ENCODE results near the gene RNLS.
"Not testable (repeated sequence)": the region's sequence is repeated elsewhere in the genome, so short reads cannot be mapped to it uniquely, and the experiment has no call there.

The RNLS gene

DNA sequence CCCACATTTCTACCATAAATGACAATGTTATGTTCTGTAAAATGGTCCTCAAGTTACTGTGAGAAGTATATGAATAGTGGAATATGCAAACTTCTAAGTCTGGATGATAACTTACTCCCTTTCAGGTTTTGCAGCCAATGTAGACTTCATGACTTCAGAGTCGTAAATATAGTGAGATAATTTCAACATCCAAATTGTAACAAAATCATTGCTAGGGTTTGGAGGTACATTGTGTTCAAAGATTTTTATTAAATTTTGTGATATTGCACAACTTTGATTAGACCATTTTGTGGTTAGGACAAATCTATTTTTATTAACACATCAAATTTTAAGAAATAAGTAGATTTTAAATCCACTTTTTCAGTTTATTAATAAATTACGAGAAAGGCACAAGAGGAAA is 270.3 kb downstream of the RNLS start:
- no peak overlapping the region for H3K27ac ChIP-seq
- CTCF ChIA-PET: interaction anchor here (1.0 kb wide), 1 partner anchor 13 kb away, joined by 3 read pairs; no protein-coding TSS in a partner anchor
- TF ChIP-seq, protein P1, sequence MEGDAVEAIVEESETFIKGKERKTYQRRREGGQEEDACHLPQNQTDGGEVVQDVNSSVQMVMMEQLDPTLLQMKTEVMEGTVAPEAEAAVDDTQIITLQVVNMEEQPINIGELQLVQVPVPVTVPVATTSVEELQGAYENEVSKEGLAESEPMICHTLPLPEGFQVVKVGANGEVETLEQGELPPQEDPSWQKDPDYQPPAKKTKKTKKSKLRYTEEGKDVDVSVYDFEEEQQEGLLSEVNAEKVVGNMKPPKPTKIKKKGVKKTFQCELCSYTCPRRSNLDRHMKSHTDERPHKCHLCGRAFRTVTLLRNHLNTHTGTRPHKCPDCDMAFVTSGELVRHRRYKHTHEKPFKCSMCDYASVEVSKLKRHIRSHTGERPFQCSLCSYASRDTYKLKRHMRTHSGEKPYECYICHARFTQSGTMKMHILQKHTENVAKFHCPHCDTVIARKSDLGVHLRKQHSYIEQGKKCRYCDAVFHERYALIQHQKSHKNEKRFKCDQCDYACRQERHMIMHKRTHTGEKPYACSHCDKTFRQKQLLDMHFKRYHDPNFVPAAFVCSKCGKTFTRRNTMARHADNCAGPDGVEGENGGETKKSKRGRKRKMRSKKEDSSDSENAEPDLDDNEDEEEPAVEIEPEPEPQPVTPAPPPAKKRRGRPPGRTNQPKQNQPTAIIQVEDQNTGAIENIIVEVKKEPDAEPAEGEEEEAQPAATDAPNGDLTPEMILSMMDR (conservative IDR thresholded peaks at IDR 0.05; ENCODE audit: low read depth): no peak
- POLR2A ChIA-PET (ENCODE audit: low non-redundant PET): no interaction called here
- DNase-seq (ENCODE audit: low spot score): no peak

DNA sequence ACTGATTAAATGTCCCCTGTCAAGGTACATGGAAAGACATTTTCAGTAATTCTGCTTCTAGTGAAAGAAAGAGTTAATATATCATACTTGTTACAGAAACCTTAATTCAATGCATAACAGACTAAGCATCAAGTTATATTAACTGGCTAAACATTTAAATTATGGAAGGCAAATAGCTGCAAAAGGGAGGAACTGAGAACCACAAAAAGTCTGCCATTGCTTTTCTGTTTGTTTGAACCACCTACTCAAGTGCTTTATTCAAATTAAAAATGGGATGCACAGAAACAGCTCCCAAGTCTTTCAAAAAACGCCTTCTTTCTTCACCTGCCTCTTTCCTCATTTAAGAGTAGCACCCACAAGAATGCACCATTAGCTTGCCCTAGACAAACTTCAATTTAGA is 271.9 kb downstream of the RNLS start:
- DNase-seq (ENCODE audit: low spot score): no peak
- POLR2A ChIA-PET (ENCODE audit: low non-redundant PET): no interaction called here
- CTCF ChIA-PET: interaction anchor here (0.6 to 0.7 kb wide), 4 partner anchors 32 to 439 kb away, joined by 3 to 6 read pairs (median 4); no protein-coding TSS in a partner anchor
- no peak overlapping the region for H3K27ac ChIP-seq
- TF ChIP-seq, protein P1 (conservative IDR thresholded peaks at IDR 0.05; ENCODE audit: low read depth): no peak

DNA sequence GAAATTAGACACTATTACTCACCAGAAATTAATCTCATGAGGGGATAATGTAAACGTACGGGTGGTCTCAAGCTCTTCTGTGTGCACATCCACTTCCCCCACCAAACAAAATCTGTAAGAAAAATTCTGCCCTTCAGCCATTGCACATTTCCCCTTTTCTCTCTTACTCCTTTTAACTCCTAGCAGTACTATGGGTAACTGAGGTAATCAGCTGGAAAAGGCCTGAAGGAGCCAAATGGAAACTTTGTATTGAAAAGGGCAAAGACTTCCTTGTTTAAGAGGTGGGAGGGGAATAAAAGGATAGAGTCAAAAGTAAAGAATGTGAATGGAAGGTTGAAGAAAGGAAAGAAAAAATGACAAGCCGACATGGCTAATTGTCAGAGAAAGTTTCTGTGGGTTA is 273.8 kb downstream of the RNLS start:
- no peak for DNase-seq (ENCODE audit: low spot score)
- TF ChIP-seq, protein P1 (conservative IDR thresholded peaks at IDR 0.05; ENCODE audit: low read depth): no peak
- ChIA-PET CTCF (no interaction called here), POLR2A (ENCODE audit: low non-redundant PET) (no interaction called here)
- H3K27ac ChIP-seq: no peak overlapping the region

DNA sequence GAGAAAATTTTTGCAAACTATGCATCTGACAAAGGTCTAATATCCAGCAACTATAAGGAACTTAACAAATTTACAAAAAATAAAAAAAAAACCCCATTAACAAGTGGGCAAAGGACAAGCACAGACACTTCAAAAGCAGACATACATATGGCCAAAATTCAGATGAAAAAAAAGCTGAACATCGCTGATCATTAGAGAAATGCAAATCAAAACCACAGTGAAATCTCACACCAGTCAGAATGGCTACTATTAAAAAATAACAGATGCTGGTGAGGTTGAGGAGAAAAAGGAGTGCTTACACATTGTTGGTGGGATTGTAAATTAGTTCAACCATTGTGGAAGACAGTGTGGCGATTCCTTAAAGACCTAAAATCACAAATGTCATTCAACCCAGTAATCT is 274.8 kb downstream of the RNLS start:
- CTCF ChIA-PET; DNase-seq (ENCODE audit: low spot score); H3K27ac ChIP-seq: not testable (repeated sequence)
- POLR2A ChIA-PET (ENCODE audit: low non-redundant PET): interaction anchor here (0.7 kb wide), 1 partner anchor 965 kb away, joined by 3 read pairs; no protein-coding TSS in a partner anchor

DNA sequence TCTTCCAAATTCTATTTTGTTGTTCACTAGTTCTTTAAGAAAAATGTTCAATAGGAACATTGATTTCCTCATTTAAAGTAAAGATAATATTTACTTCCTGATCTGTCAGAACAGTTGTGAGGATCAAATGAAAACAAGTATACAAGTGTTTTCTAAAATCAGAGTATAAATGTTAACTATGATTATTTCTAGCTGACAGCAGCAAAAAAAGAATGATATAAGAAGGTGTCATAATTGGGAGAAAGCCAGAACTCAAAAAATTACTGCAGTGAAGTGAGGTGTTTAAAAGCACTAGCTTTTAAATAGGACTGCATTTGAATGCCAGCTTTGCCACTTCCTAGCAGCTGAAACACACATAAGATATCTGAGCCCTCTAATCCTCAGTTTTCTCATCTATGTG is 283.3 kb downstream of the RNLS start:
- no peak overlapping the region for H3K27ac ChIP-seq
- ChIA-PET CTCF (interaction anchor here (0.7 kb wide), 1 partner anchor 13 kb away, joined by 3 read pairs; no protein-coding TSS in a partner anchor), POLR2A (ENCODE audit: low non-redundant PET) (no interaction called here)
- TF ChIP-seq, protein P1 (conservative IDR thresholded peaks at IDR 0.05; ENCODE audit: low read depth): no peak
- DNase-seq (ENCODE audit: low spot score): no peak

DNA sequence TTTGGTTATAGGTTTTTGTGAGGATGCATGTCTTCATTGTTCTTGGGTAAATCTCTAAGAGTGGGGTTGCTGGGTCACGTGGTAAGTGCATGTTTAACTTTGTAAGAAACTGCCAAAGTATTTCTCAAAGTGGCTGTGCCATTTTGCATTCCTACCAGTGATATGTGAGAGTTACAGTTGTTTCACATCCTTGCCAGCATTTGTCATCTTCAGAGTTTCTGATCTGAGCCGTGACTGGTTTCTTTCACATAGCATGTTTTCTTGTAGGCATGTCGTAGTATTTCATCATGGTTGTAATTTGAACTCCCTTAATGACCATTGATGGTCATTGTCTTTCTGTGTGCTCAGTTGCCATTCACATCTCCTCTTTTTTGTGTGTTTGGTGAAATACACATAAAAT is 286.0 kb downstream of the RNLS start:
- POLR2A ChIA-PET (ENCODE audit: low non-redundant PET): no interaction called here

DNA sequence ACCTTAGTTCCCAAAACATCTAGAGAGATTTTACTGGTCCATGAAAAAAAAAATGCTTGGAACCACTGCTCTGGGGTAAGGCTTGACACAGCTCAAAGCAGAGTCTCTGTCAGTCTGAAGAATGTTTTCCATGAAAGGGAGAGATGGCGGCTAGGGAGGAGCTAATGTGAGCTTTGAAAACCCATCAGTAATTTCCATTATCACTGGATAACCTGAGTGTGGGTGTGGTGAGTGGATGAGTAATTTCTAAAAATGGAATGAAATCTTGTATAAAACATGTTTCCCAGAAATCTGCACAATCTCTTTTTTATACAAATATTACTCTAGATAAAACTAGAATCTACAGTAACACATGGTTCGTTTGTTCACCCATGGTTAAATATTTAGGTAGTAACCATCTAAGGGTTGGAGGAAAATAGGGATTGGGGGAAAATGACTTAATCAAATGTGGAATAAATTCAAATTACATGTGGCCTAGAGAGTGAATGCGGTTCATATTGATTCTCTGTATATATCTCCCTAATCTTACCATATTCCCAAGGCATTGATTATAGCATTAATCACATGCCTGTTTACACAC is 289.4 kb downstream of the RNLS start:
- CTCF ChIA-PET: interaction anchor here (0.7 kb wide), 2 partner anchors 93 to 563 kb away, joined by 3 read pairs; no protein-coding TSS in a partner anchor

More for the DNA sequence above, 286.0 kb downstream of the RNLS start:
- no peak for DNase-seq (ENCODE audit: low spot score)
- no peak overlapping the region for H3K27ac ChIP-seq
- TF ChIP-seq, protein P1 (conservative IDR thresholded peaks at IDR 0.05; ENCODE audit: low read depth): no peak
- CTCF ChIA-PET: no interaction called here

More for the DNA sequence above, 289.4 kb downstream of the RNLS start:
- POLR2A ChIA-PET (ENCODE audit: low non-redundant PET): no interaction called here
- TF ChIP-seq, protein P1 (conservative IDR thresholded peaks at IDR 0.05; ENCODE audit: low read depth): no peak
- H3K27ac ChIP-seq: no peak overlapping the region
- DNase-seq (ENCODE audit: low spot score): no peak
